NB4 (cell line): ENCODE data around the gene CHD2.

ENCODE experiments used
- CTCF ChIP-seq: IDR thresholded peaks from one replicate; pipeline ENCODE4 v1.5.1; 2012; ENCODE audit warnings: low read depth, low read length
- MAX ChIP-seq: IDR thresholded peaks from 2 replicates; pipeline ENCODE4 v1.6.1; 2011; ENCODE audit warnings: low read depth, low read length

GRCh38 chr15:92943581-92943980 lies 43.5 kb downstream of the CHD2 start:
- TF ChIP-seq CTCF, result no peak
- TF ChIP-seq MAX, result no peak
